ENCODE results near the gene PDE7B. TPM values are rescaled to one million over a fixed set of nuclear protein-coding genes. Genes with fewer than 3 reads are reported as not detected.

Gene PDE7B
- total and polyA plus RNA-seq, 4 donors: 1.0 to 6.9 (median 3.8) TPM

GRCh38 chr6:136059308-136059707 is 207.8 kb downstream of the PDE7B start:
- peak; percentile 11 for ATAC-seq (ENCODE audit: low FRiP score)
- Histone ChIP-seq H3K27ac (ENCODE audit: low read depth in 1 of 2, low read length in 2 of 2) (no peak overlapping the region), H3K36me3 (ENCODE audit: control insufficient read depth in 1 of 2, insufficient read depth in 2 of 2, low read length in 1 of 2) (no peaks in the 10 kb centered on the region), H3K4me3 (ENCODE audit: low read length in 2 of 2) (no peak overlapping the region), H3K4me1 (ENCODE audit: control insufficient read depth in 1 of 2, insufficient read depth in 2 of 2, low read length in 2 of 2) (peaks cover 0 to 2% of the 10 kb centered on the region in 2 donors), H3K27me3 (ENCODE audit: control insufficient read depth in 1 of 2, insufficient read depth in 2 of 2, low read length in 1 of 2) (no peaks in the 10 kb centered on the region), H3K9me3 (ENCODE audit: control insufficient read depth, low read length) (no peaks in the 10 kb centered on the region)
- WGBS, 2 donors: 7 to 9% methylated on average over 6 of the region's 6 CpGs
- intact Hi-C loops (cut with DNase I): no loop called here
- DNase-seq: no peak

- no peak overlapping the region for H3K27ac ChIP-seq (ENCODE audit: low read depth in 1 of 2, low read length in 2 of 2)
- H3K9me3 ChIP-seq (ENCODE audit: control insufficient read depth, low read length): no peaks in the 10 kb centered on the region
- DNase-seq (no peak), ATAC-seq (ENCODE audit: low FRiP score) (no peak)
- H3K27me3 ChIP-seq (ENCODE audit: control insufficient read depth in 1 of 2, insufficient read depth in 2 of 2, low read length in 1 of 2): no peaks in the 10 kb centered on the region
- H3K36me3 ChIP-seq (ENCODE audit: control insufficient read depth in 1 of 2, insufficient read depth in 2 of 2, low read length in 1 of 2): no peaks in the 10 kb centered on the region
- intact Hi-C loops (cut with DNase I): no loop called here
- H3K4me1 ChIP-seq (ENCODE audit: control insufficient read depth in 1 of 2, insufficient read depth in 2 of 2, low read length in 2 of 2): peaks cover 0 to 2% of the 10 kb centered on the region in 2 donors
- no peak overlapping the region for H3K4me3 ChIP-seq (ENCODE audit: low read length in 2 of 2)
These were observed 208.6 kb downstream of the PDE7B start for GRCh38 chr6:136060052-136060451.

GRCh38 chr6:136060759-136061158 is 209.3 kb downstream of the PDE7B start:
- Histone ChIP-seq H3K27me3 (ENCODE audit: control insufficient read depth in 1 of 2, insufficient read depth in 2 of 2, low read length in 1 of 2) (no peaks in the 10 kb centered on the region), H3K36me3 (ENCODE audit: control insufficient read depth in 1 of 2, insufficient read depth in 2 of 2, low read length in 1 of 2) (no peaks in the 10 kb centered on the region), H3K4me1 (ENCODE audit: control insufficient read depth in 1 of 2, insufficient read depth in 2 of 2, low read length in 2 of 2) (peaks cover 0 to 2% of the 10 kb centered on the region in 2 donors), H3K9me3 (ENCODE audit: control insufficient read depth, low read length) (no peaks in the 10 kb centered on the region), H3K4me3 (ENCODE audit: low read length in 2 of 2) (no peak overlapping the region), H3K27ac (ENCODE audit: low read depth in 1 of 2, low read length in 2 of 2) (no peak overlapping the region)
- ATAC-seq (ENCODE audit: low FRiP score): no peak
- no peak for DNase-seq
- intact Hi-C loops (cut with DNase I): no loop called here

GRCh38 chr6:136061701-136062100 is 210.2 kb downstream of the PDE7B start:
- Histone ChIP-seq H3K27me3 (ENCODE audit: control insufficient read depth in 1 of 2, insufficient read depth in 2 of 2, low read length in 1 of 2) (no peaks in the 10 kb centered on the region), H3K36me3 (ENCODE audit: control insufficient read depth in 1 of 2, insufficient read depth in 2 of 2, low read length in 1 of 2) (no peaks in the 10 kb centered on the region), H3K4me3 (ENCODE audit: low read length in 2 of 2) (no peak overlapping the region), H3K4me1 (ENCODE audit: control insufficient read depth in 1 of 2, insufficient read depth in 2 of 2, low read length in 2 of 2) (peaks cover 0 to 2% of the 10 kb centered on the region in 2 donors), H3K9me3 (ENCODE audit: control insufficient read depth, low read length) (no peaks in the 10 kb centered on the region), H3K27ac (ENCODE audit: low read depth in 1 of 2, low read length in 2 of 2) (no peak overlapping the region)
- 84 to 86% methylated on average over 5 of the region's 5 CpGs for WGBS, 2 donors
- intact Hi-C loops (cut with DNase I): no loop called here
- ATAC-seq (ENCODE audit: low FRiP score) (no peak), DNase-seq (no peak)

- WGBS, 2 donors: 95 to 96% methylated on average over 3 of the region's 3 CpGs
- DNase-seq (no peak), ATAC-seq (ENCODE audit: low FRiP score) (no peak)
- Histone ChIP-seq H3K27me3 (ENCODE audit: control insufficient read depth in 1 of 2, insufficient read depth in 2 of 2, low read length in 1 of 2) (no peaks in the 10 kb centered on the region), H3K4me3 (ENCODE audit: low read length in 2 of 2) (no peak overlapping the region), H3K36me3 (ENCODE audit: control insufficient read depth in 1 of 2, insufficient read depth in 2 of 2, low read length in 1 of 2) (no peaks in the 10 kb centered on the region), H3K4me1 (ENCODE audit: control insufficient read depth in 1 of 2, insufficient read depth in 2 of 2, low read length in 2 of 2) (peaks cover 0 to 2% of the 10 kb centered on the region in 2 donors), H3K9me3 (ENCODE audit: control insufficient read depth, low read length) (no peaks in the 10 kb centered on the region), H3K27ac (ENCODE audit: low read depth in 1 of 2, low read length in 2 of 2) (no peak overlapping the region)
- intact Hi-C loops (cut with DNase I): no loop called here
These were observed 211.6 kb downstream of the PDE7B start for GRCh38 chr6:136063096-136063495.

- Histone ChIP-seq H3K9me3 (ENCODE audit: control insufficient read depth, low read length) (no peaks in the 10 kb centered on the region), H3K27ac (ENCODE audit: low read depth in 1 of 2, low read length in 2 of 2) (no peak overlapping the region), H3K4me1 (ENCODE audit: control insufficient read depth in 1 of 2, insufficient read depth in 2 of 2, low read length in 2 of 2) (no peaks in the 10 kb centered on the region), H3K4me3 (ENCODE audit: low read length in 2 of 2) (no peak overlapping the region), H3K36me3 (ENCODE audit: control insufficient read depth in 1 of 2, insufficient read depth in 2 of 2, low read length in 1 of 2) (no peaks in the 10 kb centered on the region), H3K27me3 (ENCODE audit: control insufficient read depth in 1 of 2, insufficient read depth in 2 of 2, low read length in 1 of 2) (no peaks in the 10 kb centered on the region)
- WGBS, 2 donors: 76 to 77% methylated on average over 3 of the region's 3 CpGs
- ATAC-seq (ENCODE audit: low FRiP score) (no peak), DNase-seq (no peak)
- intact Hi-C loops (cut with DNase I): no loop called here
These were observed 214.5 kb downstream of the PDE7B start for GRCh38 chr6:136066005-136066404.

- Histone ChIP-seq H3K36me3 (ENCODE audit: control insufficient read depth in 1 of 2, insufficient read depth in 2 of 2, low read length in 1 of 2) (no peaks in the 10 kb centered on the region), H3K9me3 (ENCODE audit: control insufficient read depth, low read length) (no peaks in the 10 kb centered on the region), H3K4me1 (ENCODE audit: control insufficient read depth in 1 of 2, insufficient read depth in 2 of 2, low read length in 2 of 2) (no peaks in the 10 kb centered on the region), H3K27ac (ENCODE audit: low read depth in 1 of 2, low read length in 2 of 2) (no peak overlapping the region), H3K4me3 (ENCODE audit: low read length in 2 of 2) (no peak overlapping the region), H3K27me3 (ENCODE audit: control insufficient read depth in 1 of 2, insufficient read depth in 2 of 2, low read length in 1 of 2) (no peaks in the 10 kb centered on the region)
- DNase-seq: no peak
- no peak for ATAC-seq (ENCODE audit: low FRiP score)
- 93% methylated on average over 10 of the region's 10 CpGs for WGBS, 2 donors
- intact Hi-C loops (cut with DNase I): no loop called here
These were observed 216.3 kb downstream of the PDE7B start for GRCh38 chr6:136067731-136068341.

GRCh38 chr6:136069119-136069518 is 217.6 kb downstream of the PDE7B start:
- DNase-seq (no peak), ATAC-seq (ENCODE audit: low FRiP score) (no peak)
- Histone ChIP-seq H3K27me3 (ENCODE audit: control insufficient read depth in 1 of 2, insufficient read depth in 2 of 2, low read length in 1 of 2) (no peaks in the 10 kb centered on the region), H3K4me1 (ENCODE audit: control insufficient read depth in 1 of 2, insufficient read depth in 2 of 2, low read length in 2 of 2) (no peaks in the 10 kb centered on the region), H3K36me3 (ENCODE audit: control insufficient read depth in 1 of 2, insufficient read depth in 2 of 2, low read length in 1 of 2) (no peaks in the 10 kb centered on the region), H3K9me3 (ENCODE audit: control insufficient read depth, low read length) (no peaks in the 10 kb centered on the region), H3K4me3 (ENCODE audit: low read length in 2 of 2) (no peak overlapping the region), H3K27ac (ENCODE audit: low read depth in 1 of 2, low read length in 2 of 2) (no peak overlapping the region)
- intact Hi-C loops (cut with DNase I): no loop called here
- WGBS, 2 donors: 54 to 65% methylated on average over 2 of the region's 2 CpGs

GRCh38 chr6:136070815-136071214 is 219.3 kb downstream of the PDE7B start:
- Histone ChIP-seq H3K36me3 (ENCODE audit: control insufficient read depth in 1 of 2, insufficient read depth in 2 of 2, low read length in 1 of 2) (no peaks in the 10 kb centered on the region), H3K4me1 (ENCODE audit: control insufficient read depth in 1 of 2, insufficient read depth in 2 of 2, low read length in 2 of 2) (no peaks in the 10 kb centered on the region), H3K4me3 (ENCODE audit: low read length in 2 of 2) (no peak overlapping the region), H3K27me3 (ENCODE audit: control insufficient read depth in 1 of 2, insufficient read depth in 2 of 2, low read length in 1 of 2) (no peaks in the 10 kb centered on the region), H3K9me3 (ENCODE audit: control insufficient read depth, low read length) (no peaks in the 10 kb centered on the region), H3K27ac (ENCODE audit: low read depth in 1 of 2, low read length in 2 of 2) (no peak overlapping the region)
- intact Hi-C loops (cut with DNase I): no loop called here
- 95 to 97% methylated on average over 5 of the region's 5 CpGs for WGBS, 2 donors
- ATAC-seq (ENCODE audit: low FRiP score) (no peak), DNase-seq (no peak)
